Adrenal gland (tissue), 5 donors: ENCODE measurements around the gene PHLDA3.

ENCODE experiments used
- CTCF ChIP-seq, 6 experiments: fragments of 450-650 bp in 4 of 6; fragments of 200-600 bp in 2 of 6; sonication (generic) in 1 of 6; IDR thresholded peaks; 1 replicate in 5 of 6; 2 replicates in 1 of 6; pipeline versions ENCODE4 v1.5.1 to v1.8.0; 2016 to 2021; ENCODE audit warnings: antibody characterized with exemption in 6 of 6, mild to moderate bottlenecking in 2 of 6, moderate library complexity in 1 of 6
- POLR2A ChIP-seq, 2 donors: fragments of 450-650 bp; IDR thresholded peaks; one replicate each; pipeline ENCODE4 v1.6.1; 2017; ENCODE audit warnings: antibody characterized with exemption in 2 of 2, mild to moderate bottlenecking in 2 of 2, moderate library complexity in 1 of 2
- donor health status: DM: no; HTN: no; CAD: no.

- TF ChIP-seq CTCF (IDR thresholded peaks at IDR 0.05) (no peak), POLR2A (IDR thresholded peaks at IDR 0.05) (no peak)
Measured at GRCh38 chr1:201479201-201479730, 10.3 kb upstream of the PHLDA3 start.
